Stimulated activated CD4-positive, alpha-beta T cell treated with anti-CD3 and anti-CD28 coated beads, TNF-alpha, amount 100 ng/mL, for 1 hour (primary cell): ENCODE results near the gene P2RX2.

Source experiments
- DNase-seq, 3 donors: peaks; one replicate each; pipeline ENCODE4 v3.0.0-alpha.2; 2020; ENCODE audit warnings: low read depth in 3 of 3, low spot score in 1 of 3

The P2RX2 gene

DNA sequence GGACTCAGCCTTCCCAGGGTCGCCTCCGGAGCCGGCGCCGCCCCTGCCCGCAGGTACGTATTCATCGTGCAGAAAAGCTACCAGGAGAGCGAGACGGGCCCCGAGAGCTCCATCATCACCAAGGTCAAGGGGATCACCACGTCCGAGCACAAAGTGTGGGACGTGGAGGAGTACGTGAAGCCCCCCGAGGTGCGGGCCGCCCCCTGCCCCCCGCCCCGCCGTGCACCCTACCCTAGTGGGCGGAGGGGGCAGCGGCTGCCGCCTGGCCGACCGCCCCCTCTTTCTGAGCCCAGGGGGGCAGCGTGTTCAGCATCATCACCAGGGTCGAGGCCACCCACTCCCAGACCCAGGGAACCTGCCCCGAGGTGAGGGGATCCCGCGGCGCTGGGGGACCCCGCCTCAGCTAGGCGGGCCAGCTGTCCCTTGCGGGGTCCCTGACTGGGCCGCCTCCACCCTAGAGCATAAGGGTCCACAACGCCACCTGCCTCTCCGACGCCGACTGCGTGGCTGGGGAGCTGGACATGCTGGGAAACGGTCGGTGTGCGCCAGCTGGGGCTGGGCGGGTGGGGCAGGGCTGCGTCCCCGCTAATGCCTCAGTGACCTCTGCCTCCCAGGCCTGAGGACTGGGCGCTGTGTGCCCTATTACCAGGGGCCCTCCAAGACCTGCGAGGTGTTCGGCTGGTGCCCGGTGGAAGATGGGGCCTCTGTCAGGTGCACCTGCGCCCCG lies 973 bp downstream of the P2RX2 start:
- DNase-seq: no peak

- no peak for DNase-seq
Measured at GRCh38 chr12:132620113-132620898, 1.7 kb downstream of the P2RX2 start.

- no peak for DNase-seq
Measured at GRCh38 chr12:132620899-132621656, 2.5 kb downstream of the P2RX2 start.

DNA sequence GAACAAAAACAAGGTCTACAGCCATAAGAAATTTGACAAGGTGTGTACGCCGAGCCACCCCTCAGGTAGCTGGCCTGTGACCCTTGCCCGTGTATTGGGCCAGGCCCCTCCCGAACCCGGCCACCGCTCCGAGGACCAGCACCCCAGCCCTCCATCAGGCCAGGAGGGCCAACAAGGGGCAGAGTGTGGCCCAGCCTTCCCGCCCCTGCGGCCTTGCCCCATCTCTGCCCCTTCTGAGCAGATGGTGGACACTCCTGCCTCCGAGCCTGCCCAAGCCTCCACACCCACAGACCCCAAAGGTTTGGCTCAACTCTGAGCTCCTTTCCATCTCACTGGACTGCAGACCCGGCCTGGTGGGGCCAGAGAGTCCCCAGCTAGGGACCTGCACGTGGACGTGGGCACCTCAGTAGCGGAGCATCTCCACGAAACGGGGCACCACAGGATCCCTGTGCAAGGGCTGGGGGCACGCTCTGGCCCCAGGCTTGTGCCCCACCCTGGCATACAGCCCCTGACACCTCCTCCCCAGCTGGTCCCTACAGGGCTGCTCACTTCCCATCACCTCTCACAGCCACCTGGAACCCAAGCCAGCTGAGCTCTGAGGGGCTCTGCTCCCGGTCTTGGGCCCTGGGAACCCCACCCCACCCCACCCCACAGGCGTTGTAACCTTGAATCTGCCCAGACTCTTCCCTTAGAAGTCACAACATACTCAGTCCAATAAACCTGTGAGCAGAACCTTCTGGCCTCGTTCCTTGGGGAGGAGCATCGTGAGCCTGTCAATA lies 3.3 kb downstream of the P2RX2 start:
- DNase-seq: no peak

- DNase-seq: no peak
Measured at GRCh38 chr12:132622437-132623071, 4.0 kb downstream of the P2RX2 start.

DNA sequence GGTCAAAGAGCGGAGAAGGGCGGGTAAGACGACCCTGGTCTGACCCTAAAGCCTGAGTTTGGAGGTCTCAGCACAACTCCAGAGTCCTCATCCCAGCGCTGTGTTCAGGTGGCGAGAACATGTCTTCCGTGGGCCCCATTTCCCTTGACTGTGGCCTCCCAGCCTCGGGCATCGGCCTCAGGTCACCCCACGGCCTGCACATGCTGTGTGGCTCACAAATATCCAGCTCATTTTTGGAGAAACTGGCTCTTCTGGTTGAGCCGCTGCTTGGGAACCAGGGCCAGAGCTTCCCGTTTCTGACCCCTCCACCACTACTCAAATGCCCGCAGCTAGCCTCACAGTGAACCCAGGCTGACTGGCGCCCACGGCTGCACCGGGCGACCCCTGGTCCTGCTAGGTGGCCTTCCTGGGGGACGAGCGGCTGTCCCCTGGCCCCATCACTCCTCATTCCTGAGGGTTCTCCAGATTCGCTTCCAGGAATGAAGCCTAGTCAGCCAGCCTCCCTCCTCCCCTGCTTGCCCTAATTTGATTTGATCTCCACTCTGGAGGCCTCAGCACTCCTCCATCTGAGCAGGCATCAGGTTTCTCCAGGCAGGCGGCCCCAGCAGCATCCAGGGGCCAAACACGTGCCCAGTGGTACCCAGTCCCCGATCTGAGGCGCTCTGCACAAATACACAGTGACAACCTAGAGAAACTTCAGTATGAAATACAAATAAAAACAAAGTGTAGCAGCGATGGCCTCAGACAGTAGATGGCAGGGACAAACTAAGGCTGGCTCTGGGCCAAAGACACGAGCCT lies 4.7 kb downstream of the P2RX2 start:
- no peak for DNase-seq

DNA sequence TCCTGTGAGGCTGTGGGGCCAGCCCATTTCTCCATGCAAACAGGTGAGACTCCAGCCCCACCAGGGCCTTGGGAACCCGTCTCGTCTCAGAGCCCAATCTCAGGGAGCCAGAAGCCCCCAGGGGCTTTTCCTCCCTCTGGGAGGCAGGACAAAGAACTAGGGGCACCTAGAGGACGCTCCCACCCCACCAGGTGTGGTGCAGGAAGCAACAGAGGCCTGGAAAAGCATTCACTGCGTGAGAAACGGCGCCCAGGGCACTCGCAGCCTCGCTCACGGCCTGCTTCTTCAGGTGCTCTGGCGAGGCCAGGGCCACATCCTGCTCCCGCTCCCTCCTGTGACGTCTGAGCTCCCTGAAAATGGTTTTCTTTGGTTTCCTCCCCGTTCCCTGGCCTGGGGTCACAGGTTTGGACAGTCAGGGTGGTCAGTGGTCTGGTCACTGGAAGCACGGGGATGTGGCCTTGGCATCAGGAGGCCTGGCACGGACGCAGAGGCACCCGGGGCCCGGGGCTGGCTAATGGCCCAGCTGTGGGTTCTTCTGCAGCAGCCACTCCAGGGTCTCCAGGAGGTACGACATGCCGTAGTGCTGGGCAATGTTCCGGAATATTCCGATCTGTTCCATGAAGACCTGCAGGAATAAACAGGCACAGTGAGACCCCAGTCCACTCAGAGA lies 5.7 kb downstream of the P2RX2 start:
- no peak for DNase-seq

DNA sequence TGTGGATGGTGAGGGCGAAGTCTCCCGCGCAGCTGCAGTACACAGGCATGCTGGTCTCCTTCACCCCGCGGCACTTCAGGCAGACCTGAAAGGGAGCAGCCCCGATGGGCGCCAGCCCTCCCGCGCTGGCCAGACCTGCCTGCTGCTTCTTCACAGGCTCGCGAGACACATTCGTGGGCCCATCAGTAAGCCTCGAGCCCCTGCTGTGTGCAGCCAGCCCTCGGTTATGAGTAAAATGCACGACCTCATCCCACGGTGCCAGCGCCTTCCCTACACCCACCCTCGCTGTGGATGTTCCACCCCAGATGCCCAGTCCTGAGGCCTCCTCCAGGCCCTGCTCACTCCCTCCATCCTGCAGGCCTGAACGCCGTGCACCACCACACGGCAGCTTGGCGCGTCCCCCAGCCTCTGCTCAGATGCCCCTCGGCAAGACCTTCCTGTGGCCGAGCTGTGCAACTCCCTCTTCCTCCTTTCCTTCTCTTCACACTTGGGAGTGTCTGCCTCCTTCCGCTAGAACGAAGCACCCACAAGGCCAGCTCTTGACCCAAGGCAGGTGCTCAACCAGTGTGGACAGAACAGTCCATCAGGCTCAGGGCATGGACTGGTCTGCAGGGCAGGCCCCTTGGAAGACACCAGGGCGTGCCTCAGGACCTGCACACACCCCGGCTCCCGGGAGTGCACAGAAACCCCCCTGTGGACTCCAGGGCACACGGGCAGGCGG lies 6.5 kb downstream of the P2RX2 start:
- no peak for DNase-seq

- DNase-seq: no peak
Measured at GRCh38 chr12:132625731-132626430, 7.3 kb downstream of the P2RX2 start.

- no peak for DNase-seq
Measured at GRCh38 chr12:132629330-132629729, 10.8 kb downstream of the P2RX2 start.

GRCh38 chr12:132630672-132631071 lies 12.1 kb downstream of the P2RX2 start:
- DNase-seq: no peak

DNA sequence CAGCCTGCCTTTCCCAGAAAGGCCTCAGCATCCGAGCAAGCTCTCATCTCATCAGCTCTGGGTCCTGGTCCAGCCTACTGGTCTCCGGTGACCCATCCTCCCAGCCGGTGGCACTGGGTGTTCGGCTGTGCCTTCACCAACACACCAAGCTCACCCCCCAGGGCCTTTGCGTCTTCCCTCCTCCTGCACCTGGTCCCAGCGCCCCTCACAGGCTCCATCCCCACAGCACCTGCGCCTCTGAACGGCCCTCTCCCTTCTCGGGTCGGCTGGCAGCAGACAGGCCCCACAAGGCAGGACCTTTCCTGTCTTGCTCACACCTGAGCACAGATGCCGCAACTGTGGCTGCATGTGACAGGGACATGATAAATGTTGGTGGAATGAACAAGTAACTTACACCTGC lies 13.1 kb downstream of the P2RX2 start:
- no peak for DNase-seq

GRCh38 chr12:132632521-132633228 lies 14.1 kb downstream of the P2RX2 start:
- no peak for DNase-seq

- DNase-seq: no peak
Measured at GRCh38 chr12:132633398-132633797, 14.8 kb downstream of the P2RX2 start.

DNA sequence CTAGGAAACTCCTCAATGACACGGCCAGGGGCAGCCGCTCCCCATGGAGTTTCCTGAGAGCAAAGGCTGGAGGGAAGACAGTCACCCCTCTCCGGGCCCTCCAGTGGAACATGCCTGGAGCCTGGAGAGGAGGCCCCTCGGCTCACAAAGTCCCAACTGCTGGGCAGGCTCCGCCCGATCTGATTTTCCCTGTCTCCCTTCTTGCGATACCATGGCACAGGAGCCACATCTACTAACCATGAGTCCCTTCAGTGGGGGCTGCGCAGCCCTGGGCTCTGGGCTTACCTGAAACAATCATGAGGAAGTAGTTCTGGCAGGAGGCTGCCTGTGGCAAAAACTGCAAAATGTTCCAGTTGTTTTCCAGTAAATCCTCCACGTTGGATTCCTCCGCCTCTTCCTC lies 15.3 kb downstream of the P2RX2 start:
- DNase-seq: no peak

- DNase-seq: no peak
Measured at GRCh38 chr12:132634411-132634990, 15.9 kb downstream of the P2RX2 start.
